Esophagus muscularis mucosa (tissue), 4 donors: ENCODE data around the gene DNER. TPM values are rescaled to one million over a fixed set of nuclear protein-coding genes. Genes with fewer than 3 reads are reported as not detected.
A peak's percentile ranks its signal among the peaks of the same experiment; 100 is the strongest.

ENCODE experiments used
- DNase-seq: peaks from one replicate; pipeline ENCODE4 v3.0.0-alpha.2; 2017; ENCODE audit errors: extremely low spot score
- H3K27ac ChIP-seq, 4 donors: fragments of 200-600 bp; sonication (generic); replicated peaks in 1 of 4; 1 replicate in 3 of 4; 2 replicates in 1 of 4; pipeline ENCODE4 v1.5.1; 2016 to 2019; ENCODE audit warnings: mild to moderate bottlenecking in 1 of 4
- H3K27me3 ChIP-seq, 4 donors: fragments of 200-600 bp; sonication (generic); one replicate each; pipeline versions ENCODE4 v1.5.1 to v1.6.0; 2016 to 2019
- H3K36me3 ChIP-seq, 4 donors: fragments of 200-600 bp; sonication (generic); one replicate each; pipeline ENCODE4 v1.5.1; 2016 to 2019
- H3K4me1 ChIP-seq, 4 donors: fragments of 200-600 bp; sonication (generic); one replicate each; pipeline ENCODE4 v1.5.1; 2016 to 2019
- H3K4me3 ChIP-seq, 4 donors: fragments of 200-600 bp; sonication (generic); 1 replicate in 2 of 4; 2 replicates in 2 of 4; pipeline ENCODE4 v1.5.1; 2016 to 2019; ENCODE audit warnings: mild to moderate bottlenecking in 4 of 4, moderate library complexity in 1 of 4
- H3K9me3 ChIP-seq, 4 donors: fragments of 200-600 bp; sonication (generic); 1 replicate in 3 of 4; 2 replicates in 1 of 4; pipeline ENCODE4 v1.5.1; 2016 to 2019
- CTCF ChIP-seq, 3 experiments: fragments of 200-600 bp in 2 of 3; fragments of 450-650 bp in 1 of 3; sonication (generic) in 2 of 3; IDR thresholded peaks; one replicate each; pipeline ENCODE4 v1.5.1; 2017 to 2019; ENCODE audit warnings: antibody characterized with exemption in 3 of 3, mild to moderate bottlenecking in 2 of 3, moderate library complexity in 1 of 3
- EP300 ChIP-seq: sonication (generic); formaldehyde crosslinking; IDR thresholded peaks from one replicate; pipeline ENCODE4 v1.6.1; 2017; ENCODE audit warnings: antibody characterized with exemption
- POLR2A ChIP-seq: fragments of 450-650 bp; IDR thresholded peaks from one replicate; pipeline ENCODE4 v1.6.1; 2017; ENCODE audit warnings: antibody characterized with exemption, moderate library complexity, mild to moderate bottlenecking, low read depth
- POLR2AphosphoS5 ChIP-seq, 2 donors: sonication (generic); formaldehyde crosslinking; IDR thresholded peaks; one replicate each; pipeline ENCODE4 v1.6.1; 2017; ENCODE audit warnings: antibody characterized with exemption in 2 of 2
- WGBS: methylation state at CpG from one replicate; pipeline ENCODE4 v1.1.5; 2018; 5-methylcytosine and 5-hydroxymethylcytosine counted together
- intact Hi-C: fragments of 100-400 bp; cut with DNase I; formaldehyde crosslinking; loops from one replicate; pipeline ENCODE4 v1.15.1; 2023
- total RNA-seq, 4 donors: library from RNA; depleted of rRNA; stranded (reverse); fragments of >200 nt; gene quantifications; one replicate each; pipeline versions ENCODE4 v1.1.0 to v1.2.1, GENCODE V29; 2016

DNER gene
- total RNA-seq, 4 donors from 2014 or later = 2.9 to 5.3 (median 4.6) TPM

GRCh38 chr2:229718057-229718456 lies 3.7 kb upstream of the DNER start:
- intact Hi-C loops = no loop called here
- 56% methylated on average over 2 of the region's 2 CpGs for WGBS
- peaks cover 0 to 74% (median 28%) of the 10 kb centered on the region in 4 donors for H3K27me3 ChIP-seq

GRCh38 chr2:229715895-229716507 lies 1.6 kb upstream of the DNER start:
- H3K9me3 ChIP-seq = no peaks in the 10 kb centered on the region
- no peak overlapping the region for H3K27ac ChIP-seq
- peaks cover 0 to 93% (median 31%) of the 10 kb centered on the region in 4 donors for H3K27me3 ChIP-seq
- TF ChIP-seq CTCF (IDR thresholded peaks at IDR 0.05) (no peak), EP300 (no peak), POLR2AphosphoS5 (IDR thresholded peaks at IDR 0.05) (no peak), POLR2A (no peak)
- H3K36me3 ChIP-seq = no peaks in the 10 kb centered on the region
- DNase-seq = no peak
- intact Hi-C loops = no loop called here
- H3K4me1 ChIP-seq = peaks cover 16 to 28% (median 22%) of the 10 kb centered on the region in 4 donors
- no peak overlapping the region for H3K4me3 ChIP-seq
- 15% methylated on average over 4 of the region's 4 CpGs for WGBS

More at GRCh38 chr2:229718057-229718456, 3.7 kb upstream of the DNER start:
- H3K4me3 ChIP-seq = no peak overlapping the region
- H3K4me1 ChIP-seq = peaks cover 16 to 28% (median 22%) of the 10 kb centered on the region in 4 donors
- TF ChIP-seq EP300 (no peak), CTCF (IDR thresholded peaks at IDR 0.05) (no peak), POLR2AphosphoS5 (IDR thresholded peaks at IDR 0.05) (no peak), POLR2A (no peak)
- H3K36me3 ChIP-seq = no peaks in the 10 kb centered on the region
- H3K9me3 ChIP-seq = peaks cover 0 to 4% (median 0%) of the 10 kb centered on the region in 4 donors
- DNase-seq = no peak
- no peak overlapping the region for H3K27ac ChIP-seq

- Histone ChIP-seq H3K27me3 (peaks cover 0 to 92% (median 31%) of the 10 kb centered on the region in 4 donors), H3K9me3 (no peaks in the 10 kb centered on the region), H3K4me1 (peaks cover 16 to 28% (median 22%) of the 10 kb centered on the region in 4 donors), H3K4me3 (peak overlapping the region; percentile 42 to 55 (median 46)), H3K36me3 (no peaks in the 10 kb centered on the region), H3K27ac (no peak overlapping the region)
- no peak for DNase-seq
- WGBS = 1% methylated on average over 18 of the region's 60 CpGs
- intact Hi-C loops = no loop called here
- no peak for TF ChIP-seq CTCF (IDR thresholded peaks at IDR 0.05)
- TF ChIP-seq POLR2AphosphoS5 (IDR thresholded peaks at IDR 0.05) = no peak
- TF ChIP-seq POLR2A = no peak
- TF ChIP-seq EP300 = no peak
Measured at GRCh38 chr2:229714736-229715541, 584 bp upstream of the DNER start.

- intact Hi-C loops = no loop called here
- H3K36me3 ChIP-seq = no peaks in the 10 kb centered on the region
- WGBS = 5% methylated on average over 14 of the region's 61 CpGs
- no peaks in the 10 kb centered on the region for H3K9me3 ChIP-seq
- peaks cover 16 to 28% (median 22%) of the 10 kb centered on the region in 4 donors for H3K4me1 ChIP-seq
- H3K27ac ChIP-seq = no peak overlapping the region
- H3K4me3 ChIP-seq = peak overlapping the region; percentile 42 to 55 (median 46)
- peaks cover 0 to 81% (median 31%) of the 10 kb centered on the region in 4 donors for H3K27me3 ChIP-seq
- DNase-seq = no peak
- TF ChIP-seq POLR2AphosphoS5 (IDR thresholded peaks at IDR 0.05) (no peak), POLR2A (no peak), EP300 (no peak), CTCF (IDR thresholded peaks at IDR 0.05) (no peak)
Measured at GRCh38 chr2:229713371-229714079, 830 bp downstream of the DNER start.
